HUDEP-2 (cell line): ENCODE results near the gene GRM3.

Experiments used
- DNase-seq, 76 experiments: peaks; one replicate each; lab custom pipeline; 2025; ENCODE audit not compliant: unreplicated experiment in 76 of 76; lab: John Stamatoyannopoulos, UW

Gene GRM3

DNA sequence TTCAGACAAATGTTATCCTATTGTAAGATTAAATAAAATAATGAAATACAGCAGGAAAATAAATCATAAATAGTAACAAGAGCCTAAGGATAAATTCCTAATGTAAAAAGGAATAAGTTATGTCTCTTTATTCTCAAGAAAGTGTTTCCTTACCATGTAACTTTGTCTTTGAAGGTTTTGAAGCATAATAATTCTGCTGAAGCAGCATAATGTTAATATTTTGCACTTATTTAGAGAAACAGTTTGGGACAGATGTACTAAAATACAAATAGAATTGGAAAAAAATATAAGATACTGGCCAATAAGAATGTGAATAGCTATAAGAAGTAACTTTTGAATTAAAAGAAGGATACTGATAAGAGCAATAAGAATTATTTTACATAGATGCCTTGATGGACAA lies 45.7 kb downstream of the GRM3 start:
- no peak for DNase-seq

- DNase-seq: no peak
These were observed 49.0 kb downstream of the GRM3 start for GRCh38 chr7:86692755-86693154.

DNA sequence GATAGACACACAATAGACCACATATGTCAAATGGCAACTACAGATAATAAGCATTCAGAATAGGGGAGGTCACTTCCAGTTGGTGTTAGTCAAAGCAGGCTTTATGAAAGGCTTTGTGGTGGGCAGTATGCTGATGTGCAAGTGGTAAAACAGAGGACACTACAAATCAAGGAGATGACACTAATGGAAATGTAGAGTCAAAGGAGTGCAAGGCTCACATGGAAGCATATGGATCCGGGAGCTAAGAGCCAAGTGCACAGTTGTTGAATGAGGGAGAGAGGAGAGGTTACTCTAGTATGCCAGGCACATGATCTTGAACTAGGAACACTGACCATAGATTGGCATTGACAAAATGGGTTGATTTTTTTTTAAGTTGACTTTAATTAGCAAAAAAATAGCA lies 62.7 kb downstream of the GRM3 start:
- no peak for DNase-seq

DNA sequence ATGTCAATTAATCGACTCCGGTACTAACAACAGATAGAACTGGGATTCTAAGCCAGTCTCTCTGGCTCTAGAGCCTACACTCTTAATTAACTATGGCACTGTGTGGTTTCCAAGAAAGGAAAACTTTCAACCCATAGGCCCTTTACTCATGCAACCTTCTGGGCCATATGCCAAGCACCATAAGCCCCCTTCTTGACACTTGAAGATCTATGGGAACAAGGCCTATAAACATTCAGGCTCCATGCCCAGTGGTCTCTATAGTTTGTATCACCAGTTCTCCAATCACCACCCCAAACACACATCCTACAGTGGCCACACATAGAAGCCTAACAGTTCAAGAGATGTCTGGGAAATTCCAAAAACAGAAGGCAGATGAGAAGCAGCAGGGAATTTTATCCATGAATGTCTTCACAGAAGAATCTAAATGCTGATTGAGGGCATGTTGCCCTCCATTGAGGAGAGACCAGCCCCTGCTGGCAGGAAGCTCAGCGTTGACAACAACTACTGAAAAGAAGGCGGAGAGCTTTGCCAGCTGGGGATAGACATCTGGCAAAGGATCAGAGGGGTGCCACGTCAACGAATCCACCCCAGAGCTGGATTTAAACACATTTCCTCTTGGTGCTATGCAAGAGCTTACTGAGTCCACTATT lies 64.4 kb downstream of the GRM3 start:
- no peak for DNase-seq

- no peak for DNase-seq
These were observed 76.6 kb downstream of the GRM3 start for GRCh38 chr7:86720306-86720705.

- DNase-seq: no peak
These were observed 90.1 kb downstream of the GRM3 start for GRCh38 chr7:86733783-86734182.

DNA sequence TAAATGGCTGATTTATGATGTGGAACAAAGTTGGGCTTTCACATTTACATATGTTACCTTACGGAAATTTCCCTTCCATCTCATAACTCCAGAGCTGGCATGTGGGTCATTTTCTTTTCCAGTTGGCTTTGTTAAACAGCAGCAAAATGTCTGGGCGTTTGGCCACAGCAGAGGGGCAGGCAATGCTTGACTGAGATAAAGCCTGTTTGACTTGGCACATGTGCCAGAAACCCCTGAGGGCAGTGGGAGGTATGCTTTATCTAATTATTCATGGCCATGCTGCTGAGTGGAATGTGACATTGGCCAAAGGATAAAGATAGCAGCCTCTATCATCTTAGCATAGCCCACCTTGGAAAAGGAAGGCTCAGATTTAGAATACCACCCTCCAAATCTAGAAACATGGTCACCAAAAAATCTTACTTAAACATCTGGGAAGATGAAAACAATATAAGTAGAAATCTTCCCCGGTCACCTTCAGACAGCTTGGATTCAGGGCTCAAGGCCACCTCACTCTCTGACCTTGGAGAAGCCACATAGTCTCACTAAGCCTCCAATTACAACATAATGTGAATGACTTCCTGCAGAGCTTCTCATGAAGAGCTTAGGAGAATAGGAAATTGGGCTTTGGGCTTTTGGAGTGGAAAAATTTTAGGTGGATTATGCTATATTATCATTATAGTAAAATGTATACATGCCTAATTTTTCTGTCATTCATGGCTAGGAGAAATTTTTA lies 101.5 kb downstream of the GRM3 start:
- peak in 15 of 76 experiments; percentile 2 to 66 (median 29) for DNase-seq

GRCh38 chr7:86747698-86748097 lies 104.0 kb downstream of the GRM3 start:
- no peak for DNase-seq

DNA sequence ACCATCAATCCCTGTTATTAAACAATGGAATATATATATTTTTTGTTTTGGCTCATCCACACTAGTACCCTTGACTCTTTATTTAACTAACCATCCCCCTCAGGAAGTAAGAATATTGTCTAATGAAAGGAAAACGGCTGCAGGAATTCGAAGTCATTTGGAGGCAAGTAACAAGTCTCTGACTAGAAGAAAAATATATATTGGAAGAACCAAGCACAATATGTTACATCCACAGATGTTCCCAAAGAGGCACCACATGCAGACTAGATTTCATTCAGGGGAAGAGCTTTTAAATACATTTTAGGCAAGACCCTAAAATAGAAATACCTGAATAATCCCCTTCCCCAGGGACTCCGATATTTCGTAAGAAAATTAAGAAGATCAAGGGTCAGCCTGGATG lies 104.5 kb downstream of the GRM3 start:
- no peak for DNase-seq

DNA sequence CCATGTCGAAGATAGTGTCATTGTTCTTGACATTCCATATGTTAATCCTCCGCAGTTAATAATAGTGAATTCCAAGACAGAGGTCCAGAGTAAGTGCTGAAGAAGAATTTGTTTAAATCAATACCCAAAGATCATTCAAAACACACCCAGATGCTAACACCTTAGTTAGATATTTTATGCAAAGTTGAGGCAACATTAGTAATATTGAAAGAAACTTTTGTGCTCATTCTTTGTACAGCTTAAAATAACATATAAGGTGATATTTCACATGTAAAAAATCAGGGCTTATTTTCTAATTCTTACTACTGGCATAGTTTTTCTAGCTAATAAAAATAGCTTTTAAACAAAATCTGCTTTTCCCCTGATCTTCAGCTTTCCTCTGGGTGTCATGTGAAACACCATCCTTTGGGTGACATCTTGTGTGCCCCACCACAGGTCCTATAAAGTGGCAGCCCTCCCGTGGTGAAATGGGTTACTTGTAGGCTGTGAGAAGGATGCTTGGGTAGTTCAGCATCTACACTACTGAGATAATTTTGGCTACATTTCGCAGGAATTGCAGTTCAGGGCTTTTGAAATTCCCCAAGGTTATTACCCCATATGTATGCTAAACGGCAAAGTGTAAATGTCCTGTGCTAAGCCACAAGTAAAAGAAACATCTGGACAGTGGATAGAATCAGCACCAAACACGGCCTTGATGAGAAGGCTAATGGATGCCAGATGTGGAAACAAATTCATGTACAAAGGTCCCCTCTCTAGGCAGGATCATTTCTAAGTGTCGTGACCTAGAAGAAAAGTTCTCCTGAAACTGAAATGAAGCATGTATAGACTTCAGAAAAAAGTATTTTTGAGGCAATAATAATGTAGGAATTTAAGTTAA lies 105.4 kb downstream of the GRM3 start:
- no peak for DNase-seq

GRCh38 chr7:86749741-86750665 lies 106.3 kb downstream of the GRM3 start:
- DNase-seq: no peak

- no peak for DNase-seq
These were observed 116.5 kb downstream of the GRM3 start for GRCh38 chr7:86760236-86760635.

GRCh38 chr7:86762129-86762528 lies 118.4 kb downstream of the GRM3 start:
- DNase-seq: no peak

DNA sequence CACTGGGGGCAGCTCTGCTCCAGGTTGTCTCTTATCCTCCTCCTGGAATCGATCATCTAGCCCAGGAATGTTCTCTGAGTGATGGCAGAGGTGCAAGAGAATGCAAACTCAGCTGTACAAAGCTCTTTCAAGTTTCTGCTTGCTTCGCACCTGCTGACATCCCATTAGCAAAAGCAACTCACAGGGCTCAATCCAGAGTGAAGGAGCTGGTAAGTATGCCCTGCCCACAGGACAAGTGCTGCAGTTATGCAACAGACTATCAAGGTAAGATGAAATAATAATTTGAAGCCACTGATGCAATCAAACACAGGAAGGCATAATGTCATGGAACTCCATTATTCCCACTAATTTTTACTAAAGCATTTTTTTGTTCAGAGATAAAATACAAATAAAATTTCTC lies 122.2 kb downstream of the GRM3 start:
- DNase-seq: no peak

DNA sequence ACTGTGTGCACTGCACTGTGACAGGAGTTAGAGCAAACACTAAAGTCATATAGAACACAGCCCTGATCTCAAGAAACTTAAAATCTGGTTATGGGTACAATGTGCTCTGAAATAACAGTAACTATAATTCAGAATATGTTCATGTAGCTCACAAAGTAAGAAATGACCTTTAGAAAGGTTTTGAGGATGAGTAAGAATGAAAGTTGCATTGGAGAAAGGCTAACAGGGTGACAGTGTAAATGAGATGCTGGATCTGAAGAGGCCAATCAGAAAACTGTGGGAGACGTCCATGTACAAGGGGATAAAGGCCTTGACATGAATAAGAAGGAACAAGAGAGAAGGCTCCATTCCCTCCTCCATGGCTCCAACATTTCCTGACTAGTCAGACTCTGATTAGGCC lies 124.7 kb downstream of the GRM3 start:
- no peak for DNase-seq

- no peak for DNase-seq
These were observed 125.5 kb downstream of the GRM3 start for GRCh38 chr7:86768967-86769760.

DNA sequence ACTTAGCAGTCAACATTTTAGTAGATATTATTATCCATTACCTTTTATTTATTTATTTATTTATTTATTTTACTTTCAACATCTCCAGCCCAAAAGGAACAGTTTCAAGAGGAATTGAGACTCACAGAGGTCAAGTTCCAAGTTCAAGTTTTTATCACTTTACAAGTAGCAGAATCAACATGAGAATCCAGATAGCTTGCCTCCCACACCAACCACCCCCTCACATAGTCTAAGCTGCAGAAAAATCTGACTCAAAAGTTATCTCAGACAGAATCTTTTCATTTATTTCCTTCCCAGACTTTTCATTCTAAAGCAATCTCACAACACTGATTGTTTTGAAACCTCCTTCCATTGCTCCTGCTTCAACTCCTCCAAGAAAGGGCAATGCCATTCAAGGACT lies 129.6 kb downstream of the GRM3 start:
- DNase-seq: no peak

- no peak for DNase-seq
These were observed 131.5 kb downstream of the GRM3 start for GRCh38 chr7:86775203-86775602.

GRCh38 chr7:86776136-86776535 lies 132.4 kb downstream of the GRM3 start:
- DNase-seq: no peak

- no peak for DNase-seq
These were observed 134.6 kb downstream of the GRM3 start for GRCh38 chr7:86778271-86778670.
